ENCODE results near the gene CALML6.

The CALML6 gene

GRCh38 chr1:1889090-1889750 is 25.8 kb upstream of the CALML6 start:
- H3K27ac Mint-ChIP-seq, result peak overlapping the region; percentile 85
- H3K9me3 Mint-ChIP-seq, result no peaks in the 10 kb centered on the region
- peak overlapping the region; percentile 86 for H3K4me3 Mint-ChIP-seq
- peaks cover 16% of the 10 kb centered on the region for H3K36me3 Mint-ChIP-seq (ENCODE audit: low read depth)
- peaks cover 54% of the 10 kb centered on the region for H3K4me1 Mint-ChIP-seq (ENCODE audit: low read depth)
- H3K27me3 Mint-ChIP-seq, result no peaks in the 10 kb centered on the region

GRCh38 chr1:1889847-1890505 is 25.1 kb upstream of the CALML6 start:
- H3K4me3 Mint-ChIP-seq, result peak overlapping the region; percentile 86
- H3K27me3 Mint-ChIP-seq, result no peaks in the 10 kb centered on the region
- H3K4me1 Mint-ChIP-seq (ENCODE audit: low read depth), result peaks cover 59% of the 10 kb centered on the region
- H3K36me3 Mint-ChIP-seq (ENCODE audit: low read depth), result peaks cover 16% of the 10 kb centered on the region
- peak overlapping the region; percentile 85 for H3K27ac Mint-ChIP-seq
- H3K9me3 Mint-ChIP-seq, result no peaks in the 10 kb centered on the region

- Mint-ChIP-seq H3K9me3 (no peaks in the 10 kb centered on the region), H3K36me3 (ENCODE audit: low read depth) (peaks cover 16% of the 10 kb centered on the region), H3K27ac (peak within 1 kb of the TSS; percentile 76), H3K4me1 (ENCODE audit: low read depth) (peaks cover 65% of the 10 kb centered on the region), H3K27me3 (no peaks in the 10 kb centered on the region), H3K4me3 (peak within 1 kb of the TSS; percentile 88)
These were observed 24.3 kb upstream of the CALML6 start, which contains the start of gene GNB1 for GRCh38 chr1:1890506-1891348. Gene GNB1, minus strand, starts transcription at chr1:1891087. Its CDS starts 65,634 bp downstream, at chr1:1825453.

GRCh38 chr1:1891349-1892078 is 23.5 kb upstream of the CALML6 start:
- H3K36me3 Mint-ChIP-seq (ENCODE audit: low read depth), result peaks cover 12% of the 10 kb centered on the region
- peaks cover 64% of the 10 kb centered on the region for H3K4me1 Mint-ChIP-seq (ENCODE audit: low read depth)
- H3K4me3 Mint-ChIP-seq, result peak overlapping the region; percentile 88
- peak overlapping the region; percentile 72 for H3K27ac Mint-ChIP-seq
- no peaks in the 10 kb centered on the region for H3K27me3 Mint-ChIP-seq
- H3K9me3 Mint-ChIP-seq, result no peaks in the 10 kb centered on the region

- no peaks in the 10 kb centered on the region for H3K27me3 Mint-ChIP-seq
- H3K9me3 Mint-ChIP-seq, result no peaks in the 10 kb centered on the region
- peaks cover 12% of the 10 kb centered on the region for H3K36me3 Mint-ChIP-seq (ENCODE audit: low read depth)
- H3K4me1 Mint-ChIP-seq (ENCODE audit: low read depth), result peaks cover 59% of the 10 kb centered on the region
- peak overlapping the region; percentile 88 for H3K4me3 Mint-ChIP-seq
- H3K27ac Mint-ChIP-seq, result peak overlapping the region; percentile 72
These were observed 22.8 kb upstream of the CALML6 start for GRCh38 chr1:1892079-1892762.

GRCh38 chr1:1892763-1893120 is 22.3 kb upstream of the CALML6 start:
- H3K36me3 Mint-ChIP-seq (ENCODE audit: low read depth), result peaks cover 12% of the 10 kb centered on the region
- H3K27me3 Mint-ChIP-seq, result no peaks in the 10 kb centered on the region
- peaks cover 55% of the 10 kb centered on the region for H3K4me1 Mint-ChIP-seq (ENCODE audit: low read depth)
- H3K27ac Mint-ChIP-seq, result peak overlapping the region; percentile 72
- peak overlapping the region; percentile 88 for H3K4me3 Mint-ChIP-seq
- no peaks in the 10 kb centered on the region for H3K9me3 Mint-ChIP-seq

- Mint-ChIP-seq H3K9me3 (no peaks in the 10 kb centered on the region), H3K27me3 (no peaks in the 10 kb centered on the region), H3K36me3 (ENCODE audit: low read depth) (peaks cover 7% of the 10 kb centered on the region), H3K4me3 (no peak overlapping the region), H3K27ac (peak overlapping the region; percentile 40), H3K4me1 (ENCODE audit: low read depth) (peaks cover 48% of the 10 kb centered on the region)
These were observed 21.6 kb upstream of the CALML6 start for GRCh38 chr1:1893291-1893985.

- peaks cover 4% of the 10 kb centered on the region for H3K36me3 Mint-ChIP-seq (ENCODE audit: low read depth)
- no peaks in the 10 kb centered on the region for H3K9me3 Mint-ChIP-seq
- H3K27me3 Mint-ChIP-seq, result no peaks in the 10 kb centered on the region
- H3K4me3 Mint-ChIP-seq, result no peak overlapping the region
- peaks cover 43% of the 10 kb centered on the region for H3K4me1 Mint-ChIP-seq (ENCODE audit: low read depth)
- no peak overlapping the region for H3K27ac Mint-ChIP-seq
These were observed 21.1 kb upstream of the CALML6 start for GRCh38 chr1:1893997-1894353.

- no peaks in the 10 kb centered on the region for H3K27me3 Mint-ChIP-seq
- peak overlapping the region; percentile 53 for H3K27ac Mint-ChIP-seq
- H3K36me3 Mint-ChIP-seq (ENCODE audit: low read depth), result no peaks in the 10 kb centered on the region
- no peaks in the 10 kb centered on the region for H3K9me3 Mint-ChIP-seq
- no peak overlapping the region for H3K4me3 Mint-ChIP-seq
- H3K4me1 Mint-ChIP-seq (ENCODE audit: low read depth), result peaks cover 38% of the 10 kb centered on the region
These were observed 20.6 kb upstream of the CALML6 start for GRCh38 chr1:1894354-1895059.

GRCh38 chr1:1895060-1895418 is 20.0 kb upstream of the CALML6 start:
- H3K27me3 Mint-ChIP-seq, result no peaks in the 10 kb centered on the region
- peaks cover 38% of the 10 kb centered on the region for H3K4me1 Mint-ChIP-seq (ENCODE audit: low read depth)
- H3K36me3 Mint-ChIP-seq (ENCODE audit: low read depth), result no peaks in the 10 kb centered on the region
- H3K4me3 Mint-ChIP-seq, result no peak overlapping the region
- H3K9me3 Mint-ChIP-seq, result no peaks in the 10 kb centered on the region
- H3K27ac Mint-ChIP-seq, result peak overlapping the region; percentile 53

GRCh38 chr1:1895456-1896336 is 19.4 kb upstream of the CALML6 start:
- Mint-ChIP-seq H3K4me3 (no peak overlapping the region), H3K36me3 (ENCODE audit: low read depth) (no peaks in the 10 kb centered on the region), H3K27ac (no peak overlapping the region), H3K27me3 (no peaks in the 10 kb centered on the region), H3K9me3 (no peaks in the 10 kb centered on the region), H3K4me1 (ENCODE audit: low read depth) (peaks cover 38% of the 10 kb centered on the region)

- Mint-ChIP-seq H3K4me3 (no peak overlapping the region), H3K27me3 (no peaks in the 10 kb centered on the region), H3K27ac (no peak overlapping the region), H3K9me3 (no peaks in the 10 kb centered on the region), H3K4me1 (ENCODE audit: low read depth) (peaks cover 25% of the 10 kb centered on the region), H3K36me3 (ENCODE audit: low read depth) (no peaks in the 10 kb centered on the region)
These were observed 16.7 kb upstream of the CALML6 start for GRCh38 chr1:1898246-1898933.

Data from stimulated activated naive CD8-positive, alpha-beta T cell treated with anti-CD3 and anti-CD28 coated beads, Interleukin-15, Interleukin-2, amounts not matched to agents 100 ng/mL and 50 ng/mL, for 24 hours (primary cell).